Muscle of leg (tissue), 9 donors: Measurements from ENCODE around the gene HIC1. TPM values are rescaled to one million over a fixed set of nuclear protein-coding genes. Genes with fewer than 3 reads are reported as not detected.

ENCODE experiments used
- polyA plus RNA-seq, 8 donors: library from polyadenylated mRNA; unstranded; fragments of 120-200 nt; gene quantifications; one replicate each; pipeline versions ENCODE4 v1.2.1 to v1.2.3, GENCODE V29; 2013; ENCODE audit warnings: inconsistent platforms in 1 of 8, low replicate concordance in 1 of 8; ENCODE audit not compliant: insufficient read length in 8 of 8, insufficient read depth in 1 of 8
- total RNA-seq: library from RNA; stranded (reverse); fragments of 120-200 nt; gene quantifications from one replicate; pipeline ENCODE4 v1.2.4, GENCODE V29; 2013

Gene HIC1
- total and polyA plus RNA-seq, 9 donors: 28.1 to 60.4 (median 43.3) TPM

Other genes with a start within 250 kb of the HIC1 start
- 6.9 TPM for gene SMYD4, start 225.2 kb upstream of the HIC1 start, total RNA-seq
- gene SMYD4, start 225.2 kb upstream of the HIC1 start, polyA plus RNA-seq: 1 to 10 TPM; 6.0 to 8.3 (median 6.8) TPM
- gene RPA1, start 225.1 kb upstream of the HIC1 start, total RNA-seq: 14.9 TPM
- gene RPA1, start 225.1 kb upstream of the HIC1 start, polyA plus RNA-seq: 10 to 100 TPM; 38.2 to 71.9 (median 50.1) TPM
- 1.8 TPM for gene RTN4RL1, start 29.8 kb upstream of the HIC1 start, total RNA-seq
- gene RTN4RL1, start 29.8 kb upstream of the HIC1 start, polyA plus RNA-seq: 1 to 10 TPM; 1.0 to 2.3 (median 1.6) TPM
- 23.3 TPM for gene DPH1, start 24.9 kb upstream of the HIC1 start, total RNA-seq
- gene DPH1, start 24.9 kb upstream of the HIC1 start, polyA plus RNA-seq: 10 to 100 TPM; 23.7 to 37.0 (median 31.5) TPM
- 21.8 TPM for gene OVCA2, start 13.1 kb upstream of the HIC1 start, total RNA-seq
- 10 to 100 TPM in 7 of 8 donors, 1 to 10 TPM in 1; 8.7 to 15.0 (median 13.6) TPM for gene OVCA2, start 13.1 kb upstream of the HIC1 start, polyA plus RNA-seq
- 16.1 TPM for gene SMG6, start 248.7 kb downstream of the HIC1 start, total RNA-seq
- 10 to 100 TPM; 12.7 to 21.8 (median 19.7) TPM for gene SMG6, start 248.7 kb downstream of the HIC1 start, polyA plus RNA-seq
- 12.4 TPM for gene SRR, start 248.8 kb downstream of the HIC1 start, total RNA-seq
- 10 to 100 TPM; 15.2 to 28.6 (median 23.5) TPM for gene SRR, start 248.8 kb downstream of the HIC1 start, polyA plus RNA-seq